ENCODE results near the gene ANKRD16. TPM values are rescaled to one million over a fixed set of nuclear protein-coding genes. Genes with fewer than 3 reads are reported as not detected.

ANKRD16 gene
- polyA plus RNA-seq, 1 donor from 2014 or later, result 14.2 TPM

- Histone ChIP-seq H3K4me3 (ENCODE audit: low read length) (no peak overlapping the region), H2AFZ (ENCODE audit: low read depth, low read length) (no peak overlapping the region), H3K9ac (ENCODE audit: low read length) (no peak overlapping the region), H3K36me3 (ENCODE audit: insufficient read depth, low read length) (no peaks in the 10 kb centered on the region), H3K27ac (ENCODE audit: low read length) (no peak overlapping the region), H3K9me2 (ENCODE audit: insufficient read depth, low read length) (no peaks in the 10 kb centered on the region), H3F3A (ENCODE audit: insufficient read depth, low read length, poor library complexity, severe bottlenecking) (no peaks in the 10 kb centered on the region), H3K27me3 (ENCODE audit: insufficient read depth, low read depth, low read length) (no peaks in the 10 kb centered on the region), H3K79me2 (replicated peaks; ENCODE audit: insufficient read depth, low read length) (no peaks in the 10 kb centered on the region), H4K20me1 (ENCODE audit: insufficient read depth) (no peaks in the 10 kb centered on the region), H3K9me3 (ENCODE audit: low read length) (no peaks in the 10 kb centered on the region), H3K4me2 (ENCODE audit: low read length) (no peak overlapping the region)
- no peak for TF ChIP-seq MXI1 (conservative IDR thresholded peaks at IDR 0.05; ENCODE audit: poor library complexity, severe bottlenecking)
- no peak for TF ChIP-seq SMC3 (conservative IDR thresholded peaks at IDR 0.05; ENCODE audit: poor library complexity)
- TF ChIP-seq EZH2 (IDR thresholded peaks at IDR 0.05; ENCODE audit: borderline replicate concordance, insufficient read depth, low read length, poor library complexity, severe bottlenecking), result no peak
- no peak for TF ChIP-seq POLR2AphosphoS5 (IDR thresholded peaks at IDR 0.05)
- TF ChIP-seq CTCF (IDR thresholded peaks at IDR 0.05; ENCODE audit: poor library complexity, severe bottlenecking), result no peak
- no peak for TF ChIP-seq RAD21 (conservative IDR thresholded peaks at IDR 0.05)
- TF ChIP-seq REST (IDR thresholded peaks at IDR 0.05; ENCODE audit: borderline replicate concordance), result no peak
- TF ChIP-seq TAF1 (IDR thresholded peaks at IDR 0.05; ENCODE audit: low read depth), result no peak
- TF ChIP-seq EP300 (conservative IDR thresholded peaks at IDR 0.05; ENCODE audit: poor library complexity, severe bottlenecking), result no peak
These were observed 30.9 kb downstream of the ANKRD16 start for GRCh38 chr10:5858811-5859210.

- H3K27ac ChIP-seq (ENCODE audit: low read length), result no peak overlapping the region
- H3K9me2 ChIP-seq (ENCODE audit: insufficient read depth, low read length), result no peaks in the 10 kb centered on the region
- no peaks in the 10 kb centered on the region for H3K36me3 ChIP-seq (ENCODE audit: insufficient read depth, low read length)
These were observed 33.0 kb downstream of the ANKRD16 start for GRCh38 chr10:5856701-5857004.

More at GRCh38 chr10:5856701-5857004, 33.0 kb downstream of the ANKRD16 start:
- no peaks in the 10 kb centered on the region for H3K27me3 ChIP-seq (ENCODE audit: insufficient read depth, low read depth, low read length)
- no peaks in the 10 kb centered on the region for H4K20me1 ChIP-seq (ENCODE audit: insufficient read depth)
- TF ChIP-seq CTCF (IDR thresholded peaks at IDR 0.05; ENCODE audit: poor library complexity, severe bottlenecking) (no peak), MXI1 (conservative IDR thresholded peaks at IDR 0.05; ENCODE audit: poor library complexity, severe bottlenecking) (no peak)
- no peak overlapping the region for H2AFZ ChIP-seq (ENCODE audit: low read depth, low read length)
- H3K79me2 ChIP-seq (replicated peaks; ENCODE audit: insufficient read depth, low read length), result no peaks in the 10 kb centered on the region
- H3F3A ChIP-seq (ENCODE audit: insufficient read depth, low read length, poor library complexity, severe bottlenecking), result no peaks in the 10 kb centered on the region
- no peaks in the 10 kb centered on the region for H3K9me3 ChIP-seq (ENCODE audit: low read length)
- no peak overlapping the region for H3K4me3 ChIP-seq (ENCODE audit: low read length)
- H3K9ac ChIP-seq (ENCODE audit: low read length), result no peak overlapping the region
- no peak overlapping the region for H3K4me2 ChIP-seq (ENCODE audit: low read length)
